Activated CD4-positive, alpha-beta memory T cell treated with anti-CD3 and anti-CD28 coated beads for 36 hours (primary cell): ENCODE results near the gene ST6GALNAC3. TPM values are rescaled to one million over a fixed set of nuclear protein-coding genes. Genes with fewer than 3 reads are reported as not detected.

Experiments
- CTCF ChIA-PET: fragments of 350-600 bp; sonication (Branson Sonifier 250); formaldehyde crosslinking; loops from one replicate; lab custom pipeline; 2021; ENCODE audit warnings: antibody characterized with exemption, inconsistent platforms; lab: Charles Lee
- POLR2A ChIA-PET: fragments of 350-600 bp; sonication (Branson Sonifier 250); formaldehyde crosslinking; loops from one replicate; lab custom pipeline; 2021; ENCODE audit warnings: antibody characterized with exemption; lab: Charles Lee
- DNase-seq: peaks from one replicate; pipeline ENCODE4 v3.0.0-alpha.2; 2020
- H3K27ac Mint-ChIP-seq: one replicate; pipeline ENCODE4 v1.8.0; 2021; ENCODE audit warnings: mixed read lengths
- H3K27me3 Mint-ChIP-seq: one replicate; pipeline ENCODE4 v1.8.0; 2021; ENCODE audit warnings: mixed read lengths
- H3K36me3 Mint-ChIP-seq: one replicate; pipeline ENCODE4 v1.8.0; 2021; ENCODE audit warnings: mixed read lengths
- H3K4me1 Mint-ChIP-seq: one replicate; pipeline ENCODE4 v1.8.0; 2021; ENCODE audit warnings: low read depth, mixed read lengths
- H3K4me3 Mint-ChIP-seq: one replicate; pipeline ENCODE4 v1.8.0; 2021; ENCODE audit warnings: mild to moderate bottlenecking, mixed read lengths
- H3K9me3 Mint-ChIP-seq: one replicate; pipeline ENCODE4 v1.8.0; 2021; ENCODE audit warnings: mixed read lengths
- intact Hi-C: fragments of 100-400 bp; cut with micrococcal nuclease; formaldehyde crosslinking; loops from one replicate; pipeline ENCODE4 v1.15.1; 2023
- total RNA-seq, 2 experiments: library from RNA; stranded (reverse); gene quantifications; one replicate each; pipeline ENCODE4 v1.2.3, GENCODE V29; 2021

ST6GALNAC3 gene
- total RNA-seq, 2 experiments from 2014 or later: 0.26 to 0.41 TPM

DNA sequence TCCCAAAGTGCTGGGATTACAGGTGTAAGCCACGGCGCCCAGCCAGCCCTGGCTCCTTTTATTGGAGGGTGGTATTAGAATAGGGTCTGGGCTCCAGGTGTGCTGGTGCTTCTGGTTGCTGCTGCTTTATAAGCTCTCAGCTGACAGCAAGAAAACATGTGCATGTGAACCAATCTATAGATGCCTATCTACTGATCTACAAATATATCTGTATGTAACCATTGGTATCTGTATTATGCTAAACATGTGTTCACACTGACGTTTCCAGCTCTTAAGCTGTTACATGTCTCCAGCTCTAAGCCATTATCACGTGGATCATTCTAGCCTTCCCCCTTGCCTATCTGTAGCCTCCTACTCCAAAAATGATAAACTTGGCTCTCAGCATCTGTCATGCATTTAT lies 82.4 kb downstream of the ST6GALNAC3 start:
- intact Hi-C loops: loop anchor here (10.0 kb wide), 3 partner anchors 288 to 1958 kb away; no protein-coding TSS in a partner anchor

DNA sequence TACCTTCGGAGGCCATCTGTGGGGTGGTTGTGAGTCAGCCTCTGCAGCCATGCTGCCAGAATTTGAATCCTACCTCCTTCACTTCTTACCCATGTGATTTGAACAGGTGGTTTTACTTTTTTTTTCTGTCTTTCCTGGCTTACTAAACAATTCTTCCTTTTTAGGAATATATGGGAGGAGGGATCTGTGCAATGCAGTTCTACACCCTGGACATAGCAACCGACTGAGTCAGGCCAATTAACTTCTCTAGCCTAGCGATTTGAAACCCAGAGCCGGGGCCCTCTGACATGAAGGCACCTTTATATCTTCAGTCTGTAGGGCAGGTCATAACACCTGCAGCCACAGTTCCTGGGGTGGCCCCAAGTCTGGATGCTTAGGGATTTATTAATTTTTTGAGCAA lies 83.6 kb downstream of the ST6GALNAC3 start:
- intact Hi-C loops: loop anchor here (10.0 kb wide), 3 partner anchors 287 to 1957 kb away; no protein-coding TSS in a partner anchor
- POLR2A ChIA-PET: no interaction called here

More for the DNA sequence above, 82.4 kb downstream of the ST6GALNAC3 start:
- DNase-seq: no peak
- H3K27ac Mint-ChIP-seq: no peak overlapping the region
- H3K27me3 Mint-ChIP-seq: no peaks in the 10 kb centered on the region
- ChIA-PET POLR2A (no interaction called here), CTCF (no interaction called here)
- no peak overlapping the region for H3K4me3 Mint-ChIP-seq
- H3K4me1 Mint-ChIP-seq: peaks cover 2% of the 10 kb centered on the region
- no peaks in the 10 kb centered on the region for H3K9me3 Mint-ChIP-seq
- no peaks in the 10 kb centered on the region for H3K36me3 Mint-ChIP-seq

DNA sequence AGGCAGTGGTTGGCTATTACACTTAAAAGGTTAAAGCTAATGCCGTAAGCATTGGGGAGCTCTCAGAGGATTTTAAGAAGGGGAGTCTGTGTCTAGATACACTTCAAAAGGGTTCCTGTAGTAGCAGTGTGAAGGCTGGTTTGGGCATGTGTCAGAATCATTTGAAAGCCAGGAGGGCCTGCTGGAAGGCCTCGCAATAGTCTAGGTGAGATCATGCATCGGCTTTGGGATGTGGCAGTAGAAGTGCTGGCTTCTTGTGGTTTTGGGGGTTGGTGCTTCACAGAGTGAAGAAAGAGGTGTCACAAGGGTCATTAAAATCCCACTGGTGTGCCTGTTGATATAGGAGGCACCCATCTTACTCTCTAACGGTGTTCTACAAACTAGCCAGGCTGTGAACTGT lies 85.7 kb downstream of the ST6GALNAC3 start:
- Mint-ChIP-seq H3K36me3 (no peaks in the 10 kb centered on the region), H3K27me3 (no peaks in the 10 kb centered on the region), H3K9me3 (no peaks in the 10 kb centered on the region), H3K27ac (no peak overlapping the region), H3K4me1 (no peaks in the 10 kb centered on the region), H3K4me3 (no peak overlapping the region)
- intact Hi-C loops: no loop called here
- ChIA-PET POLR2A (no interaction called here), CTCF (no interaction called here)
- no peak for DNase-seq

More for the DNA sequence above, 83.6 kb downstream of the ST6GALNAC3 start:
- peaks cover 2% of the 10 kb centered on the region for H3K4me1 Mint-ChIP-seq
- no peak overlapping the region for H3K4me3 Mint-ChIP-seq
- H3K36me3 Mint-ChIP-seq: no peaks in the 10 kb centered on the region
- no peaks in the 10 kb centered on the region for H3K9me3 Mint-ChIP-seq
- no peak overlapping the region for H3K27ac Mint-ChIP-seq
- CTCF ChIA-PET: no interaction called here
- no peak for DNase-seq
- H3K27me3 Mint-ChIP-seq: no peaks in the 10 kb centered on the region

DNA sequence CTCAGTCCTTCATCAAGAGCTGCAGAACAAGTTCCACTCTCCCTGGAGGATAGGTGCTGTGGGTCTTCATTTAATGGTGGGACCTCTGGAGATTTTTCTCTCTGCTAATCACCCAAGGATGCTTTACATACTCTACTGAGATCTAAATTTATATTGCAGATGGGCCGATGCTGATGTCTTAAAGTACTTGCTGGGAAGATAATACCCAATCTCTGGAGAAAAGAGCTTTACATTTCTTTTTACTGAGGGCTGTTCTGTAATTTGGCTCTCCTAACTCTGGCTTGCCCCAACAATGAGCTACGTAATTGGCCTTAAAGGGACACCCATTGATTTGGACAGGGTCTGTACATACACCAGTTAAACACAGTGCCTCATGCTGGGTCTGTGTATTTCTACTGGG lies 86.9 kb downstream of the ST6GALNAC3 start:
- Mint-ChIP-seq H3K27ac (no peak overlapping the region), H3K9me3 (no peaks in the 10 kb centered on the region), H3K27me3 (no peaks in the 10 kb centered on the region), H3K4me3 (no peak overlapping the region), H3K36me3 (no peaks in the 10 kb centered on the region), H3K4me1 (no peaks in the 10 kb centered on the region)
- DNase-seq: no peak
- intact Hi-C loops: no loop called here
- CTCF ChIA-PET: no interaction called here
- POLR2A ChIA-PET: no interaction called here

DNA sequence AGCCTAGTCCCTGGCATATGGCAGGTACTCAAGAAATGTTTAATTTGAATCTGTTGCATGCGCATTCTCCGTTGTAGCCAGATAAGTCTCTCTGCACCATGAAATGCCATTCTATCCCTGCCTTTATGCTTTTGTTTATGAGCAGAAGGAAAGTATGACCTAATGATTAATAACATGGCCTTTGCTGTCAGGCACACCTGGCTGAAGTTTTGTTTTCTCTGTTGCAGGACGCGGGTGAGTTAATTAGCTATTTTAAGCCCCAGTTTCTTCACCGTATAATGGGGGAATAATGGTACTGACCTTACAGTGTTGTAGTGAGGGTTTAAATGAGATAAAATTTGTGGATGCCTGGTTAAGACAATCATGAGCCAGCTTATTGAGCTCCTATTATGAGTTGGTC lies 87.7 kb downstream of the ST6GALNAC3 start:
- ChIA-PET POLR2A (no interaction called here), CTCF (interaction anchor here (1.4 kb wide), 1 partner anchor 8 kb away, joined by 9 read pairs; no protein-coding TSS in a partner anchor)

DNA sequence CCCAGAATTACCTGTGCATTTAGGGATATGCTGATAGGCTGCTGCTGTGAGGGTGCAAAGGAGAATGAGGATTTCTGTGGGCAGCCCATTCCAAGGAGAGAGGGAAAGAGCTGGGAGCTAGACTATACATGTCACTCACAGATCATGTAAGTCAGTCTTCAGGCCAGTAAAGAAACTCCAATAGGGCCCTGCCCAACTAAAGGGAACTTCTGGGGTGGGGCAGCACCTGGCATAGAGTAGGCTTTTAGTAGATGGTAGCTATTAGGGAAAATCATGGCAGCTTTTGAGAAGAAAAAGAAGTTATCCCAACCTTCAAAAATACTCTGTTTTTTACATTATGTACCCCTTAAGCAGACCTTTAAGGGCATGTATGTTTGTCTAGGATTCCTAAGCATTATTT lies 89.6 kb downstream of the ST6GALNAC3 start:
- Mint-ChIP-seq H3K4me1 (no peaks in the 10 kb centered on the region), H3K9me3 (peaks cover 5% of the 10 kb centered on the region), H3K27ac (no peak overlapping the region), H3K4me3 (no peak overlapping the region), H3K27me3 (no peaks in the 10 kb centered on the region), H3K36me3 (peaks cover 7% of the 10 kb centered on the region)
- CTCF ChIA-PET: interaction anchor here (1.4 kb wide), 1 partner anchor 10 kb away, joined by 5 read pairs; no protein-coding TSS in a partner anchor
- intact Hi-C loops: no loop called here
- no peak for DNase-seq
- POLR2A ChIA-PET: no interaction called here

More for the DNA sequence above, 87.7 kb downstream of the ST6GALNAC3 start:
- Mint-ChIP-seq H3K9me3 (no peaks in the 10 kb centered on the region), H3K27me3 (no peaks in the 10 kb centered on the region), H3K27ac (no peak overlapping the region), H3K4me3 (no peak overlapping the region), H3K4me1 (no peaks in the 10 kb centered on the region), H3K36me3 (no peaks in the 10 kb centered on the region)
- intact Hi-C loops: no loop called here
- DNase-seq: no peak

DNA sequence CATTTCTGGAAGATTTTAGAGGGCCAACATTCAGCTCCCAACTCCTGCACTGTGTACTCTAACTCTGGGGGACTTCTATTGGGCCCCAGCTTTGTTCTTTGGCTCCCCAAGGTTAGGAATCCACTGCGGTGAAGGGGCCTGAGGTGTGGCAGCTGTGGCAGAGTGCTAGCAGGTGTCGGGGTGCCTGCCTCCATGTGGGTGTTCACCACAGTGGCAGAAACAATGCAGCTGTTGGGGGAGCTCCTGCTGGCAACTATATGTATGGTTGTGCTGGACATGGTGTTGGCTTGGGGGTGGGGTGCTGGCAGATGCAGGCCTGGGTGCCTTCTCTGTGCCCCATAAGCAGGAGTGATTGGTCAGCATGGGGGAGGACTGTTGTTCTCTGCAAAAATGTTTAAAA lies 95.5 kb downstream of the ST6GALNAC3 start:
- ChIA-PET CTCF (no interaction called here), POLR2A (no interaction called here)
- Mint-ChIP-seq H3K9me3 (peaks cover 9% of the 10 kb centered on the region), H3K4me3 (no peak overlapping the region), H3K27me3 (no peaks in the 10 kb centered on the region), H3K27ac (no peak overlapping the region), H3K36me3 (peaks cover 7% of the 10 kb centered on the region), H3K4me1 (no peaks in the 10 kb centered on the region)
- intact Hi-C loops: no loop called here
- DNase-seq: no peak

DNA sequence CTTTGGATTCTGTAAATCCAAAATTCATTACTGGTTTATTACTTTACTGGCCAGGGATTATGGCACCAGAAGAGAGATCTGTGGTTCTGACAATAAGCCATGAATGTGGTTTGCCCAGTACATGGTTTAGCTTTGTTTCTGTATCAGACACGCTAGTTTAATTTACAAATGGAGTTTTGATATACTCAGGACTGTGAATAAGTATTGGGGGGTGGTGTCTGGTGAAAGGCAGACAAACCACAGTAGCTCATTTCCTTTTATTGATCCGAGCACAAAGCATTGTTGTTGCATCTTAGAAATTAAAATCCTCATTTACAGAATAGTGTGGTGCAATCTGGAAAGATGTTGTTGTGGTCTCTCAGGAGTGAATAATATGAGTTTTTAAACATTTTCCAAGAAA lies 96.0 kb downstream of the ST6GALNAC3 start:
- H3K9me3 Mint-ChIP-seq: peaks cover 9% of the 10 kb centered on the region
- H3K4me1 Mint-ChIP-seq: no peaks in the 10 kb centered on the region
- ChIA-PET POLR2A (no interaction called here), CTCF (interaction anchor here (1.1 kb wide), 1 partner anchor 16 kb away, joined by 4 read pairs; no protein-coding TSS in a partner anchor)
- peaks cover 7% of the 10 kb centered on the region for H3K36me3 Mint-ChIP-seq
- no peak overlapping the region for H3K4me3 Mint-ChIP-seq
- H3K27me3 Mint-ChIP-seq: no peaks in the 10 kb centered on the region
- H3K27ac Mint-ChIP-seq: no peak overlapping the region
- DNase-seq: no peak
- intact Hi-C loops: no loop called here

DNA sequence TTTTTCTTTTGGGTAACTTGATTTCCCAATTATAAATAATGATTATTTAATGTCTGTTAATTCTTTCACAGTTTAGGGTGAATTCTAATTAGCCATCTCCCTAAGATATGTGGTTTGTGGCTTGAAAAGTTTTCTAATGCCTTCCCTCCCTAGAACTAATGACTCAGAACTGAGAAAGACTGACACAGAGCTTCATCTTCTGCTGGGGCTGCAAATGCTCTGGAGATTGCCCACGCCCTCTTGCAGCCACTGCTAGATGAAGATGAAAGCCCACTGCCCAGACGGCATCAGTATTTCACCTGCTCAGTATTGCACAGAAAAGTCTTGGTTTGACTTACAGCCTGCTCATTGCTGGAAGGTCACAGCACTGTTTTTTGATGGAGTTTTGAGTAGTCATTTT lies 101.5 kb downstream of the ST6GALNAC3 start:
- no peak overlapping the region for H3K4me3 Mint-ChIP-seq
- POLR2A ChIA-PET: no interaction called here
- no peak overlapping the region for H3K27ac Mint-ChIP-seq
- DNase-seq: peak; percentile 62
- peaks cover 5% of the 10 kb centered on the region for H3K27me3 Mint-ChIP-seq
- intact Hi-C loops: loop anchor here (1.0 to 5.0 kb wide), 2 partner anchors 94 to 116 kb away; no protein-coding TSS in a partner anchor
- H3K9me3 Mint-ChIP-seq: no peaks in the 10 kb centered on the region
- peaks cover 10% of the 10 kb centered on the region for H3K4me1 Mint-ChIP-seq
- H3K36me3 Mint-ChIP-seq: no peaks in the 10 kb centered on the region
- CTCF ChIA-PET: no interaction called here

DNA sequence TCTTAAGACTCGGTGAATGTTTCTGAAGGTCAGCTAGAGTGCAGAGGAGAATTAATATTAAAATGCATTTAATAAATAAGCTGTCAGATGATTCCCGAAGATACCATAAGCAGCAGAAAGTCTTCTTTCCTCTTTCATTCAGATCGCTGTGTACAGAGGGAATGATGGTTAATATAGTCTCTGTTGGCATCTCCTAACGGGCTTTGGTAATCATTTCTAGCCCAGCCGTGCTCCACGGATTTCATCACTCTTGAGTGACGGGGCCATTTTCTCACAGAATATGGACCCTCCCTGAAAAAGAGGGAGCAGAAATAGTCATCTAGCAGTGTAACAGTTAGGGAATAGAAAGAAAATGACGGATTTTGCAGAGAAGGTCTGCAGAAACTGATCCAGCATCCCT lies 103.1 kb downstream of the ST6GALNAC3 start:
- Mint-ChIP-seq H3K27ac (no peak overlapping the region), H3K4me1 (peaks cover 10% of the 10 kb centered on the region), H3K36me3 (no peaks in the 10 kb centered on the region), H3K4me3 (no peak overlapping the region), H3K9me3 (no peaks in the 10 kb centered on the region), H3K27me3 (peaks cover 5% of the 10 kb centered on the region)
- intact Hi-C loops: loop anchor here (5.0 kb wide), 1 partner anchor 115 kb away; no protein-coding TSS in a partner anchor
- ChIA-PET CTCF (no interaction called here), POLR2A (interaction anchor here (0.6 to 1.0 kb wide), 2 partner anchors 9 to 1468 kb away, joined by 3 read pairs; no protein-coding TSS in a partner anchor)
- no peak for DNase-seq

DNA sequence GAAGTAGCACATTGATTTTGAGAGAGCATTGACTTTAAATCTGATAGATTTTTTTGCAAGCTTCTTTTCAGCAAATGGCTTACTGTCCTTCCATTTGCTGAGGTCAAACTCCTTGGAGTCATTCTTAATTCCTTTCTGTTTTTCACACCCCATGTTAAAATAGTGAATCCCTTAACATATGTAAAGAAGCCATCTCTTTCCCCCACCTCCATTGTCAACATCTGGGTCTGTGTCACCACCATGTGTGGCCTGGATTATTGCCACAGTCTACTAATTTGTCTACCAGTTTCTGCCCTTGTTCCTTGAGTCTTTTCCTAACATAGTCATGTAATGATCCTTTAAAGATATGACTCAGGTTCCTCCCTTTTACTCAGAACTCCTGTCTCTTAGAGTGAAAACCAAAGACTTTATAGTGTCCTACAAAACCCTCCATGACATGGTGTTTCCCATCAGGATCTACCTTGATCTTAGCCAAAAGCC lies 104.7 kb downstream of the ST6GALNAC3 start:
- Mint-ChIP-seq H3K4me3 (no peak overlapping the region), H3K4me1 (peaks cover 10% of the 10 kb centered on the region), H3K9me3 (no peaks in the 10 kb centered on the region), H3K27me3 (peaks cover 5% of the 10 kb centered on the region), H3K36me3 (no peaks in the 10 kb centered on the region), H3K27ac (no peak overlapping the region)
- ChIA-PET POLR2A (no interaction called here), CTCF (no interaction called here)
- no peak for DNase-seq
- intact Hi-C loops: loop anchor here (5.0 kb wide), 1 partner anchor 113 kb away; no protein-coding TSS in a partner anchor

DNA sequence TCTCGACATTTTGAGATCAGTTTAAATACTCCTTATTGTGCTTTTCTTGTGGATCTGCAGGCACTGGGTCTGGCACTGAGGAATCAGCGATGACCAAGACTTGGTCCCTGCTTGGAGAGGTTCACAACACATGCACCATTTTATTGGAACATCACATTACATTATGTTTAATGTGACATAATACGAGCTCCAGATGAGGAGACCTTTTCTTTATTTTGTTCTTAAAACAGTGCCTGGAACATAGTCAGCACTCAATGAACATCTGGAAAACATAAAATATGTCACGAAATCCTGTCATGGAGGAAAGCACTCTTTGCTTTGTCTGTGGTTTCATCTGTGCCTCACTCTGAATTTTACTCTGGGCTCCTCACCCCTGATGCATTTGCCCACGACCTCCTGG lies 110.7 kb downstream of the ST6GALNAC3 start:
- Mint-ChIP-seq H3K27me3 (no peaks in the 10 kb centered on the region), H3K36me3 (no peaks in the 10 kb centered on the region), H3K4me1 (no peaks in the 10 kb centered on the region), H3K4me3 (no peak overlapping the region), H3K27ac (no peak overlapping the region), H3K9me3 (no peaks in the 10 kb centered on the region)
- ChIA-PET CTCF (no interaction called here), POLR2A (no interaction called here)
- no peak for DNase-seq
- intact Hi-C loops: no loop called here
